ENCODE measurements around the gene RNF103.

The RNF103 gene

GRCh38 chr2:86632672-86633071 lies 9.0 kb upstream of the RNF103 start:
- Histone ChIP-seq H3K4me1 (ENCODE audit: control insufficient read depth, insufficient read depth, low read length) (no peaks in the 10 kb centered on the region), H3K27ac (ENCODE audit: extremely low read depth, low read depth, low read length) (no peak overlapping the region), H3K4me3 (ENCODE audit: low read depth, low read length) (no peak overlapping the region), H3K9me3 (ENCODE audit: control insufficient read depth, insufficient read depth, low read depth, low read length) (no peaks in the 10 kb centered on the region), H3K36me3 (ENCODE audit: control insufficient read depth in 2 of 2, insufficient read depth in 1 of 2, low read length in 2 of 2) (no peaks in the 10 kb centered on the region)
- ChIA-PET CTCF (no interaction called here), POLR2A (no interaction called here)
- TF ChIP-seq KLF9 (tag by site-specific recombination; IDR thresholded peaks at IDR 0.05; ENCODE audit: low read depth), result no peak
- TF ChIP-seq OSR2 (tag by site-specific recombination; IDR thresholded peaks at IDR 0.05), result no peak
- TF ChIP-seq, protein P1, sequence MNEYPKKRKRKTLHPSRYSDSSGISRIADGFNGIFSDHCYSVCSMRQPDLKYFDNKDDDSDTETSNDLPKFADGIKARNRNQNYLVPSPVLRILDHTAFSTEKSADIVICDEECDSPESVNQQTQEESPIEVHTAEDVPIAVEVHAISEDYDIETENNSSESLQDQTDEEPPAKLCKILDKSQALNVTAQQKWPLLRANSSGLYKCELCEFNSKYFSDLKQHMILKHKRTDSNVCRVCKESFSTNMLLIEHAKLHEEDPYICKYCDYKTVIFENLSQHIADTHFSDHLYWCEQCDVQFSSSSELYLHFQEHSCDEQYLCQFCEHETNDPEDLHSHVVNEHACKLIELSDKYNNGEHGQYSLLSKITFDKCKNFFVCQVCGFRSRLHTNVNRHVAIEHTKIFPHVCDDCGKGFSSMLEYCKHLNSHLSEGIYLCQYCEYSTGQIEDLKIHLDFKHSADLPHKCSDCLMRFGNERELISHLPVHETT (tag by site-specific recombination; IDR thresholded peaks at IDR 0.05), result no peak
- no peak for TF ChIP-seq ZNF571 (tag by site-specific recombination; IDR thresholded peaks at IDR 0.05)
- no peak for TF ChIP-seq ZNF513 (tag by site-specific recombination; IDR thresholded peaks at IDR 0.05)
- no peak for TF ChIP-seq HOXD13 (CRISPR knock-in tag; IDR thresholded peaks at IDR 0.05; ENCODE audit: borderline replicate concordance)
- TF ChIP-seq, protein P2, sequence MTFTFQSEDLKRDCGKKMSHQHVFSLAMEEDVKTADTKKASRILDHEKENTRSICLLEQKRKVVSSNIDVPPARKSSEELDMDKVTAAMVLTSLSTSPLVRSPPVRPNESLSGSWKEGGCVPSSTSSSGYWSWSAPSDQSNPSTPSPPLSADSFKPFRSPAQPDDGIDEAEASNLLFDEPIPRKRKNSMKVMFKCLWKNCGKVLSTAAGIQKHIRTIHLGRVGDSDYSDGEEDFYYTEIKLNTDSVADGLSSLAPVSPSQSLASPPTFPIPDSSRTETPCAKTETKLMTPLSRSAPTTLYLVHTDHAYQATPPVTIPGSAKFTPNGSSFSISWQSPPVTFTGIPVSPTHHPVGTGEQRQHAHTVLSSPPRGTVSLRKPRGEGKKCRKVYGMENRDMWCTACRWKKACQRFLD (tag by site-specific recombination; IDR thresholded peaks at IDR 0.05), result no peak
- TF ChIP-seq ZNF169 (tag by site-specific recombination; IDR thresholded peaks at IDR 0.05), result no peak
- TF ChIP-seq ZNF677 (tag by site-specific recombination; IDR thresholded peaks at IDR 0.05), result no peak

- Histone ChIP-seq H3K4me1 (ENCODE audit: control insufficient read depth, insufficient read depth, low read length) (no peaks in the 10 kb centered on the region), H3K9me3 (ENCODE audit: control insufficient read depth, insufficient read depth, low read depth, low read length) (no peaks in the 10 kb centered on the region), H3K36me3 (ENCODE audit: control insufficient read depth in 2 of 2, insufficient read depth in 1 of 2, low read length in 2 of 2) (no peaks in the 10 kb centered on the region), H3K4me3 (ENCODE audit: low read depth, low read length) (no peak overlapping the region), H3K27ac (ENCODE audit: extremely low read depth, low read depth, low read length) (no peak overlapping the region)
- ChIA-PET CTCF (no interaction called here), POLR2A (no interaction called here)
- TF ChIP-seq ZSCAN4 (tag by site-specific recombination; IDR thresholded peaks at IDR 0.05) (no peak), ZFP41 (tag by site-specific recombination; IDR thresholded peaks at IDR 0.05; ENCODE audit: borderline replicate concordance) (no peak), ZFP3 (tag by site-specific recombination; IDR thresholded peaks at IDR 0.05; ENCODE audit: low read depth) (no peak)
Observed at GRCh38 chr2:86631846-86632485, 8.3 kb upstream of the RNF103 start.

- Histone ChIP-seq H3K9me3 (ENCODE audit: control insufficient read depth, insufficient read depth, low read depth, low read length) (no peaks in the 10 kb centered on the region), H3K27ac (ENCODE audit: extremely low read depth, low read depth, low read length) (no peak overlapping the region), H3K36me3 (ENCODE audit: control insufficient read depth in 2 of 2, insufficient read depth in 1 of 2, low read length in 2 of 2) (no peaks in the 10 kb centered on the region), H3K4me1 (ENCODE audit: control insufficient read depth, insufficient read depth, low read length) (no peaks in the 10 kb centered on the region), H3K4me3 (ENCODE audit: low read depth, low read length) (no peak overlapping the region)
- POLR2A ChIA-PET, result no interaction called here
- CTCF ChIA-PET, result interaction anchor here (0.5 kb wide), 1 partner anchor 85 kb away, joined by 3 read pairs; no protein-coding TSS in a partner anchor
- TF ChIP-seq, protein P1 (tag by site-specific recombination; IDR thresholded peaks at IDR 0.05), result no peak
- no peak for TF ChIP-seq ZNF585B (tag by site-specific recombination; IDR thresholded peaks at IDR 0.05)
- TF ChIP-seq ZFHX2 (tag by site-specific recombination; conservative IDR thresholded peaks at IDR 0.05), result 0 out of 2 replicates have a peak, but pooled peaks have one; percentile 12
Observed at GRCh38 chr2:86628091-86628522, 4.4 kb upstream of the RNF103 start.

All from HEK293 (cell line).